ENCODE measurements around the gene TMEM108. TPM values are rescaled to one million over a fixed set of nuclear protein-coding genes. Genes with fewer than 3 reads are reported as not detected.

Gene TMEM108
- total RNA-seq, 2 donors from 2014 or later = 1.6 TPM; not detected in 1

GRCh38 chr3:133366921-133367320 lies 328.7 kb downstream of the TMEM108 start:
- WGBS, 2 donors = 82 to 100% methylated on average over 2 of the region's 2 CpGs
- TF ChIP-seq CTCF (IDR thresholded peaks at IDR 0.05) = no peak
- TF ChIP-seq POLR2A (IDR thresholded peaks at IDR 0.05) = no peak
- no peak for DNase-seq
- no peak overlapping the region for H3K27ac ChIP-seq
- H3K27me3 ChIP-seq = no peaks in the 10 kb centered on the region
- no peak overlapping the region for H3K4me3 ChIP-seq
- intact Hi-C loops (cut with DNase I) = no loop called here
- H3K36me3 ChIP-seq (replicated peaks in 1 of 2; ENCODE audit: insufficient read depth in 1 of 2, low read depth in 2 of 2) = no peaks in the 10 kb centered on the region
- H3K4me1 ChIP-seq = no peaks in the 10 kb centered on the region
- ATAC-seq = no peak
- no peaks in the 10 kb centered on the region for H3K9me3 ChIP-seq

DNA sequence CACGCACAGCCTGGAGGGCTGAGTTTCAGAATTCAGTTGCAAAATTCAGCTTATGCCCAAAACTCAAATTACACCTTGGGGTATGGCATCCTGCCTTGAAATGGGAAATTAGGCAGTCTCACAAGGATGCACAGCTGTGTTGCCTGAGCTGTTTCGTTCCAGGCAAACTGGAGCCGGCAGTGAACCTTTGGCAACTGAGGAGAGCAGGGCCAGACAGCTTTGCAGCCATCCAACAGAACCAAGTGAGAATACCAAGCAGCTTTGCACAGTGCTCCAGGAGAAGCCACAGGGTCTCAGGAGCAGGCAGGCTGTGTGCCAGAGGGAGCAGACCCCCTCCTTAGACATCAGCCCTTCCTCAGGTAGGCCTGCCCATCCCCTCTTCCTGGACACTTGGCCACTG lies 329.2 kb downstream of the TMEM108 start:
- intact Hi-C loops (cut with DNase I) = no loop called here
- no peaks in the 10 kb centered on the region for H3K9me3 ChIP-seq
- H3K27ac ChIP-seq = no peak overlapping the region
- ATAC-seq = no peak
- TF ChIP-seq CTCF (IDR thresholded peaks at IDR 0.05) (no peak), POLR2A (IDR thresholded peaks at IDR 0.05) (no peak)
- WGBS, 2 donors = 87 to 94% methylated on average over 3 of the region's 3 CpGs
- no peaks in the 10 kb centered on the region for H3K4me1 ChIP-seq
- H3K27me3 ChIP-seq = no peaks in the 10 kb centered on the region
- H3K36me3 ChIP-seq (replicated peaks in 1 of 2; ENCODE audit: insufficient read depth in 1 of 2, low read depth in 2 of 2) = no peaks in the 10 kb centered on the region
- DNase-seq = no peak
- no peak overlapping the region for H3K4me3 ChIP-seq

- ATAC-seq (no peak), DNase-seq (no peak)
- no peaks in the 10 kb centered on the region for H3K27me3 ChIP-seq
- no peaks in the 10 kb centered on the region for H3K9me3 ChIP-seq
- H3K27ac ChIP-seq = no peak overlapping the region
- no peaks in the 10 kb centered on the region for H3K4me1 ChIP-seq
- no peak for TF ChIP-seq POLR2A (IDR thresholded peaks at IDR 0.05)
- TF ChIP-seq CTCF (IDR thresholded peaks at IDR 0.05) = no peak
- H3K36me3 ChIP-seq (replicated peaks in 1 of 2; ENCODE audit: insufficient read depth in 1 of 2, low read depth in 2 of 2) = no peaks in the 10 kb centered on the region
- H3K4me3 ChIP-seq = no peak overlapping the region
- WGBS, 2 donors = 20 to 45% methylated on average over 1 of the region's 1 CpG
- intact Hi-C loops (cut with DNase I) = no loop called here
Measured at GRCh38 chr3:133367956-133368355, 329.8 kb downstream of the TMEM108 start.

DNA sequence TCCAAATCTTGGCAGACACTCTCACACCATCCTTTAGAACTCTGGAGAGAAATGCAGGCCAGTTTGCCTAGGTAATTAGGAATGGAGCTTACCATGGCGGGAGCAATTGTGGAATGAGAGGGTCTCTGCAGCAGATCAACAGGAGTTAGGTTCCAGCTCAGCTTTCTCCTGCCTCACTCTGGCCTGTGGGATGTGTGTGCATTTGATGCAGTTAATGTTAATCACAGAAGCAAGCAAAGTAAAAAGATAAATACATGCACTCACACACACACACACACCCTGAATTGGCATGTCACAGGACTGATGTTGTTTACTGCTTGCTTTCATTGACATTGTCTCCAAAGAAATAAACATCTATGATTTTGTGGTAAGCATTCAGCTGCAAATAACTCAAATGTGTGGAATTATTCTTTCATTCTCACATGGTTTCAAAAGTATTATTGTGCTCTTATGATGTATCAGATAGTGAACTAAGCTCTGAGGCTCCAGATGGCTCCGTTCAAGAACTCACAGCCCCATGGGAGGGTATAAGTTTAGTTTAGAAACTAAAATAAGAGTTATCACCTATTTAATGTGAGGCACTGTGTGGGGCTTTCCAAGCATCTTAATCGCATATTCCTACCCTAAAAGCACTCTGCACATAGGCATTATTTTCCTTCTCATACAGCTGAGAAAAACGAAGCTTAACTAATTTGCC lies 330.3 kb downstream of the TMEM108 start:
- Histone ChIP-seq H3K4me3 (no peak overlapping the region), H3K27ac (no peak overlapping the region), H3K9me3 (no peaks in the 10 kb centered on the region), H3K4me1 (no peaks in the 10 kb centered on the region), H3K36me3 (replicated peaks in 1 of 2; ENCODE audit: insufficient read depth in 1 of 2, low read depth in 2 of 2) (no peaks in the 10 kb centered on the region), H3K27me3 (no peaks in the 10 kb centered on the region)
- DNase-seq (no peak), ATAC-seq (no peak)
- TF ChIP-seq CTCF (IDR thresholded peaks at IDR 0.05) (no peak), POLR2A (IDR thresholded peaks at IDR 0.05) (no peak)
- intact Hi-C loops (cut with DNase I) = no loop called here
- 54 to 72% methylated on average over 3 to 4 of the region's 4 CpGs for WGBS, 2 donors

GRCh38 chr3:133369068-133369440 lies 330.9 kb downstream of the TMEM108 start:
- Histone ChIP-seq H3K9me3 (no peaks in the 10 kb centered on the region), H3K27me3 (no peaks in the 10 kb centered on the region), H3K27ac (no peak overlapping the region), H3K36me3 (replicated peaks in 1 of 2; ENCODE audit: insufficient read depth in 1 of 2, low read depth in 2 of 2) (no peaks in the 10 kb centered on the region), H3K4me1 (no peaks in the 10 kb centered on the region), H3K4me3 (no peak overlapping the region)
- TF ChIP-seq CTCF (IDR thresholded peaks at IDR 0.05) = no peak
- no peak for TF ChIP-seq POLR2A (IDR thresholded peaks at IDR 0.05)
- WGBS, 2 donors = 81 to 84% methylated on average over 9 of the region's 9 CpGs
- ATAC-seq (no peak), DNase-seq (no peak)
- intact Hi-C loops (cut with DNase I) = no loop called here

Measured in body of pancreas (tissue), 4 donors.